ENCODE data around the gene RASSF8.

DNA sequence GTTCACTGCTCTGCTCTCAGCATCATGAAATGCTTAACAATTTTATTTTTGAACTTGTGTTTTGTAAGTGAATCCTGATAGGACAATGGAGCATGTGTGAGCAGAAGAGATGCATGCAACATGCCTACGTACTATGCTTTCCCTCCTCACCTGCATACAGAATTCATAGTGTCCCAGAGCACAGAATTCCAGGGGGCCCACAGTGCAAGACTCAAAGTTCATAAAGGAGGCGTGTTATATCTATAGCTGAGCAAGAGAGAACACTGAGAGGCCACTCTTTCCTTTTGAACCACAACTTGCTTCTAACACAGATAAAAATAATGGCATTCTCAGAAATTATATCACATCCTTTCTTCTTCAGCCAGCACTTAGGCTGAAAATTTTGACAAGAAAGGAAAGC is 137.6 kb downstream of the RASSF8 start:
- TF ChIP-seq, protein P1, sequence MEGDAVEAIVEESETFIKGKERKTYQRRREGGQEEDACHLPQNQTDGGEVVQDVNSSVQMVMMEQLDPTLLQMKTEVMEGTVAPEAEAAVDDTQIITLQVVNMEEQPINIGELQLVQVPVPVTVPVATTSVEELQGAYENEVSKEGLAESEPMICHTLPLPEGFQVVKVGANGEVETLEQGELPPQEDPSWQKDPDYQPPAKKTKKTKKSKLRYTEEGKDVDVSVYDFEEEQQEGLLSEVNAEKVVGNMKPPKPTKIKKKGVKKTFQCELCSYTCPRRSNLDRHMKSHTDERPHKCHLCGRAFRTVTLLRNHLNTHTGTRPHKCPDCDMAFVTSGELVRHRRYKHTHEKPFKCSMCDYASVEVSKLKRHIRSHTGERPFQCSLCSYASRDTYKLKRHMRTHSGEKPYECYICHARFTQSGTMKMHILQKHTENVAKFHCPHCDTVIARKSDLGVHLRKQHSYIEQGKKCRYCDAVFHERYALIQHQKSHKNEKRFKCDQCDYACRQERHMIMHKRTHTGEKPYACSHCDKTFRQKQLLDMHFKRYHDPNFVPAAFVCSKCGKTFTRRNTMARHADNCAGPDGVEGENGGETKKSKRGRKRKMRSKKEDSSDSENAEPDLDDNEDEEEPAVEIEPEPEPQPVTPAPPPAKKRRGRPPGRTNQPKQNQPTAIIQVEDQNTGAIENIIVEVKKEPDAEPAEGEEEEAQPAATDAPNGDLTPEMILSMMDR (conservative IDR thresholded peaks at IDR 0.05) = no peak
- no peak for TF ChIP-seq ZFX (IDR thresholded peaks at IDR 0.05)
